ENCODE data around the gene CD55.

CD55 gene

GRCh38 chr1:207304710-207305488, 16.6 kb upstream of the CD55 start:
- H3K4me3 ChIP-seq (ENCODE audit: low read length), result no peak overlapping the region
- TF ChIP-seq CTCF (conservative IDR thresholded peaks at IDR 0.05; ENCODE audit: low read depth, low read length), result no peak
- peak; percentile 89 for DNase-seq (ENCODE audit: low read depth)

GRCh38 chr1:207305489-207305873, 16.0 kb upstream of the CD55 start:
- TF ChIP-seq CTCF (conservative IDR thresholded peaks at IDR 0.05; ENCODE audit: low read depth, low read length), result no peak
- H3K4me3 ChIP-seq (ENCODE audit: low read length), result no peak overlapping the region
- no peak for DNase-seq (ENCODE audit: low read depth)

- DNase-seq (ENCODE audit: low read depth), result no peak
- H3K4me3 ChIP-seq (ENCODE audit: low read length), result no peak overlapping the region
- no peak for TF ChIP-seq CTCF (conservative IDR thresholded peaks at IDR 0.05; ENCODE audit: low read depth, low read length)
Observed at GRCh38 chr1:207306023-207306422, 15.5 kb upstream of the CD55 start.

GRCh38 chr1:207306603-207307002, 14.9 kb upstream of the CD55 start:
- no peak for DNase-seq (ENCODE audit: low read depth)
- no peak for TF ChIP-seq CTCF (conservative IDR thresholded peaks at IDR 0.05; ENCODE audit: low read depth, low read length)
- no peak overlapping the region for H3K4me3 ChIP-seq (ENCODE audit: low read length)

GRCh38 chr1:207308451-207309190, 12.9 kb upstream of the CD55 start:
- no peak overlapping the region for H3K4me3 ChIP-seq (ENCODE audit: low read length)
- no peak for TF ChIP-seq CTCF (conservative IDR thresholded peaks at IDR 0.05; ENCODE audit: low read depth, low read length)
- no peak for DNase-seq (ENCODE audit: low read depth)

- no peak overlapping the region for H3K4me3 ChIP-seq (ENCODE audit: low read length)
- peak; percentile 73 for DNase-seq (ENCODE audit: low read depth)
- TF ChIP-seq CTCF (conservative IDR thresholded peaks at IDR 0.05; ENCODE audit: low read depth, low read length), result no peak
Observed at GRCh38 chr1:207309745-207310273, 11.7 kb upstream of the CD55 start.
